HG02973 (cell line): Measurements from ENCODE around the gene IFIT1B.
"Not testable (repeated sequence)": the region's sequence is repeated elsewhere in the genome, so short reads cannot be mapped to it uniquely, and the experiment has no call there.

ENCODE experiments used
- ATAC-seq: cut with Tn5 transposase; IDR thresholded peaks from one replicate; pipeline ENCODE4 v1.9.1; 2021; ENCODE audit warnings: moderate library complexity; ENCODE audit not compliant: unreplicated experiment

Gene IFIT1B

DNA sequence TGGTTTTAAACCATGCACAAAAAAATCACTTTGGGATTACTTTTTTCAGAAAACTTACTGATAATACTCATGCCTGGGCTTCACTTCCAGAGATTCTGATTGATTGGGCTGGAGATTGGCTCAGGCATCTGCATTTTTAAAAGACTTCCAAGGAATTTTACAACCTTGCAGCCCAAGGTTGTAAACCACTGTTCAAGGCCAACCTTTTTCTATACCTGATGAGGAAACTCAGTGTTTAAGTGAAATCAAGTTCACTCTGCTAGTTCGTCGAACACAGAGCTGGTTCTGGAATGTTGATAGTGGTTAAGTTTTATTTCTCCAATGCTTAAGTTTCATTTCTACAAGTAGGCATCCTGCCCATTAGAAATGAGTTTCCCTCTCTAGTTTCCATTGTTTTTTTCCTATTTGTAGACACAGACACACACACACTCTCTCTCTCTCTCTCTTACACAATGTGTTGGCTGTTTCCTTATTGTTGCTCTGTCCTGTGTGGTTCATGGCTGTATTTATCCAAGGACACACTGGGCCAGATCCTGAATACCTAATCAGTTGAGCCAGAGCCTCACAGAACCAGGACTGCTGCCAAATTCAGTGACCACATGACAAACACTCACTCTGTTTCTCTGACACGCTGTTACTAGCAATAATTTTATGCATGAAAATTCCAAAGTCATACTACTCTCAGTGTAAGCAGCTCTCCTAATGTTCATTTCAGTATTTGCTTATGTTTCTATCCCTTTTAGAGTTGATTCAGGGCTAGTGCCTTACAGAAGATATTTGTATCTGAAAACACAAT, 3.7 kb upstream of the IFIT1B start:
- no peak for ATAC-seq

GRCh38 chr10:89374713-89375141, 3.1 kb upstream of the IFIT1B start:
- no peak for ATAC-seq

GRCh38 chr10:89379103-89379502, 1.2 kb downstream of the IFIT1B start:
- ATAC-seq: no peak

- ATAC-seq: no peak
These were observed 4.9 kb downstream of the IFIT1B start for GRCh38 chr10:89382757-89383156.

DNA sequence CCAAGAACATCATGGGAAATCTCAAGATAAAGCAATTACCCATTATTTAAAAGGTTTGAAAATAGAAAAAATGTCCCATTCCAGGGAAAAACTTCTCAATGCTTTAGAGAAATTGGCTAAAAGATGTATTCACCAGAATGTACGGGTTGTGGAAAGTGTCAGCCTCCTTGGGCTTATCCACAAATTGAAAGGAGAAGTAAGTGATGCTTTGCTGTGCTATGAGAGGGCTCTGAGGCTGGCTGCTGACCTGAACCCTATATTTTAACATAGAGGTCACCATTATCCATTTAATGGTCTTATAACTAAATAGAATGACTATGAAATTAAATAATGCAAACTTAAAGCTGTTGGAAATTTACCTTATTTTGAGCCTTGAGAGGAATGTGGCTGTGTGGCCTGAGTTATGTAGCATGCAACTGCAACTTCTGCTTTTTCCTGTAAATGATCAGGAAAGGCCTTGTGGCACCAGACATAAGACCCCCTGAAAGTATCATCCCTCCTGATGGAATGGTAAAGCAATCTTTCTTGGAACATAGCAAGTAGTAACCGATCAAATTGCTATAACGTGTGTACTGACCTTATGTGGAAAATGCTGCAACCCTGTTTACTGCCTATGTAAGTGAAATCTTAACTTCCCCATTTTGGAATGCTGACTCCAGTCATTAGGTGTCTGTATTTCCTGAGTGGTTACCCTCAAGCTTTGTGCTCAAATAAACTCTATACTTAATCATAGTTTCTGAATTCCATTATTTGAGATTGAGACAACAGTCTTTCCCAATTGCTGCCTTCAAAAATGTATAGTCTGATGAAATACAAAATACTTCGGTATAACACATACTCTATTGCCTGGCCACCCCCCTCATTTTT, 6.9 kb downstream of the IFIT1B start:
- ATAC-seq: no peak

DNA sequence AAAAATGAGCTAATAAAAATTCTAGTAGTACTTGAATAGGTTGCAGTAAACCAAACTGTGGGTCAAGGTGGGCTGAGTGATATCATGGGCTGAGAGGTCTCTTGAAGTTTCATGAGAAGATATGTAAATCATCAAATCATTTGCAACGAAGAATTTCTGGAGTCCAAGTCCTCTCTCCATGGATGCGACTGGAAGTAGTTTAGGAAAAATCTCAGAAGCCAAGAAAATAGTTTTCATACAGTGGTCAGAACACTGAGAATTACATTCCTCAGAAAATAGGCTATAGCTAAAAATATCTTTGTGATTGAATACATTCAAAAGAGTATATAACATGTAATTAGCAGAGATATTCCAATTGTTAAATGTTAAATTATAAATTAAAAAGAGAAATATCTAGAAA, 10.9 kb downstream of the IFIT1B start:
- no peak for ATAC-seq

DNA sequence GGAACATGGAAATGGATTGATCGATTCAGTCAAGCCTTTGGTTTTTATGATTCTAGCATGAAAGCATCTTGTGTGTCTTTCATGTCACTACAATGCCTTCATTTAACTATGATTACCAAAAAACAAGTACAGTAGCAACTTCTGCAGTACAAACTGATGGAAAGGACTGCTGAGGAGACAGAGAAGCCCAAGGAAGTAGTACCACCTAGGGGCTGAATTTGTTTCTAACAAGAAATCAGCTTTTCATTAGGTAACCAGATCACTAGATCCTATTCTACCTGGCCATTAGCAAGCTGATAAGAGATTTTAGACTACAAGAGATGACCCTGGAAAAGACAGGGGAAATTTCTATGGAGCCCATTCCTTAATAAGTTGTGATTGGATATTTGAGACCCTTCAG, 11.4 kb downstream of the IFIT1B start:
- ATAC-seq: no peak

GRCh38 chr10:89390476-89391225, 12.8 kb downstream of the IFIT1B start:
- no peak for ATAC-seq

GRCh38 chr10:89391226-89391576, 13.3 kb downstream of the IFIT1B start:
- not testable (repeated sequence) for ATAC-seq

DNA sequence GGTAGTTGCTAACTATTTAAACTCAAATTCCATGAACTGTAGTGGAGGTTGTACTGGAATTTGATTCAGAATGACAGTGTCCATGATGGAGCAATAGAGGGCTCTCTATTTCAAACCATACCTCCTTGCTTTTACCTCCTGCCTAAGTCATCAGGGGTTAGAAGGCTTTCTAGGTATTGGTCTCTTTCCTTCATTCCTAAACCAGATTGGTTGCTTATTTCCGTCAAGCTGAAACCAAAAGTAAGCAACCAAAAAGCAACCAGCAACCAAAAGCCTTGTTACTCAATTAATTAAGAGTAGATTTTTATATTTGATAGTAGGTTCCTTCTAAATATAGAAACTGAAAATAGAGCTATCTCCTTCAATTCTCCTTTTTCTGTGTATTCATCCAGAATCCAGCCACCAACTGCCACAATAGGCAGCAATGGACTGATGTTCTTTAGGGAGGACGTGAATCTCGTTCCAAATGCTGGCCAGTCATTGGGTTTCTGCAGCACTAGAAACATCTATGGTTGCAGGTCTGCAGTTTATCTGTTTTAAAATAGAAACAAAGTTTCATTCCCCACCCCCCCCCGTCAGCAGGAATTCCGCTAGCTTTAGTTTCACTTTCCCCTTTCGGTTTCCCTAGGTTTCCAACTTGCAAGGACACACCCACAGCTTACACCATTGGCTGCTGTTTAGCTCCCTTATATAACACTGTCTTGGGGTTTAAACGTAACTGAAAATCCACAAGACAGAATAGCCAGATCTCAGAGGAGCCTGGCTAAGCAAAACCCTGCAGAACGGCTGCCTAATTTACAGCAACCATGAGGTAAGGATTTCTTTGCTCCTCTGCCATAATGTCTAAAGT, 14.3 kb downstream of the IFIT1B start, which contains the start of gene IFIT1:
Gene IFIT1 (plus strand): TSS at position 717 of the 850 bp plus-strand sequence. CDS start 90 bp downstream, at position 807.
- ATAC-seq: peak; percentile 68

DNA sequence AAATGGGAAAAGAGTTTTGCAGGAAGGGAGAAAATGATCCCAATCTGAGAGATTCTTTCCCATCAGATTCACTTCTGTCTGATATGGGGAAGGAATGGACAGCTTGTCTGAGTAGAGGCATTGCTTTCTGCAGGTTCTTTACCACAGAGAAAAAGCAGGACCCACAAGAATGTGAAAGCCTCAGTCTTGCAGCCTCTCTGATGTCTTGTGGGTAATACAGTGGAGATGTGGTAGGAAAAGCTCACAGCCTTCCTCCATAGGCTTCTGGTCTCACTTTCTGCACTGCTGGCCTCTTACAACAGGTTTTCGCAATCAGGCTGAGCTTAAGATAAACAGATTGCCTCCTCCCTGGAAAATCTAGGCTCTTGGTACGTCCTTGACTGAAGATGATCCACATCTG, 15.1 kb downstream of the IFIT1B start:
- ATAC-seq: peak; percentile 42

DNA sequence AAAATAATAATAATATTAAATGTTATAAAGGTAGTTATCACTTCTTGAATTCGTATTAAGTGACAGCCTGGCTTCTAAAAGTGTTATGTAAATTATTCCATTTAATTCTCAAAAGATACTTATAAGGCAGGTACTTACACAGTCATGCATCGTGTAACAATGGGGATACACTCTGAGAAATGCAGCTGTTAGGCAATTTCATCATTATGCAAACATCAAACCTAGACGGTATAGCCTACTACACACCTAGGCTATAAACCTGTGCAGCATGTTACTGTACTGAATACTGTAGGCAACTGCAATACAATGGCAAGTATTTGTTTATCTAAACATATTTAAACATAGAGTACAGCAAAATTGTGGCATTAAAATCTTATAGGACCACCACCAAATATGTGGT, 16.0 kb downstream of the IFIT1B start:
- ATAC-seq: no peak

DNA sequence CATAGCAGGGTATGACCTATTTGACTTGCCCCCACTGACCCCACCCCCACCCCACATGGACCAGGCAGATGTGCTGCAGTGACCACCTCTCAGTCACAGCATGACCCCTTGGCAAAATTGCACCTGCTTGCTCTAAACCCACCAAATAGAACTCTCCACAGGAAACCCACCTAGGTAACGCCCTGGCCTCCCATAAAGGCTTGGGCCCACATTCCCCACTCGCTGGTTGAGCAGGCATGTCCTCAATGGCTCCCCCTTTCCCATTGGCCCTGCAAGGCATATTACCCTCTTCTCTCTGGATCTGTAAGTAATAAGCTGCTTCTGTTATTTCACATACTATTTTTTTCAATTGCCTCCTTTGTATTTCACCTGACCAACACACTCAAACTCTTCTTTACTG, 17.3 kb downstream of the IFIT1B start:
- ATAC-seq: no peak

- ATAC-seq: no peak
These were observed 20.3 kb downstream of the IFIT1B start for GRCh38 chr10:89398003-89398749.

- no peak for ATAC-seq
These were observed 22.1 kb downstream of the IFIT1B start for GRCh38 chr10:89399956-89400355.

- ATAC-seq: no peak
These were observed 25.2 kb downstream of the IFIT1B start for GRCh38 chr10:89403043-89403442.

DNA sequence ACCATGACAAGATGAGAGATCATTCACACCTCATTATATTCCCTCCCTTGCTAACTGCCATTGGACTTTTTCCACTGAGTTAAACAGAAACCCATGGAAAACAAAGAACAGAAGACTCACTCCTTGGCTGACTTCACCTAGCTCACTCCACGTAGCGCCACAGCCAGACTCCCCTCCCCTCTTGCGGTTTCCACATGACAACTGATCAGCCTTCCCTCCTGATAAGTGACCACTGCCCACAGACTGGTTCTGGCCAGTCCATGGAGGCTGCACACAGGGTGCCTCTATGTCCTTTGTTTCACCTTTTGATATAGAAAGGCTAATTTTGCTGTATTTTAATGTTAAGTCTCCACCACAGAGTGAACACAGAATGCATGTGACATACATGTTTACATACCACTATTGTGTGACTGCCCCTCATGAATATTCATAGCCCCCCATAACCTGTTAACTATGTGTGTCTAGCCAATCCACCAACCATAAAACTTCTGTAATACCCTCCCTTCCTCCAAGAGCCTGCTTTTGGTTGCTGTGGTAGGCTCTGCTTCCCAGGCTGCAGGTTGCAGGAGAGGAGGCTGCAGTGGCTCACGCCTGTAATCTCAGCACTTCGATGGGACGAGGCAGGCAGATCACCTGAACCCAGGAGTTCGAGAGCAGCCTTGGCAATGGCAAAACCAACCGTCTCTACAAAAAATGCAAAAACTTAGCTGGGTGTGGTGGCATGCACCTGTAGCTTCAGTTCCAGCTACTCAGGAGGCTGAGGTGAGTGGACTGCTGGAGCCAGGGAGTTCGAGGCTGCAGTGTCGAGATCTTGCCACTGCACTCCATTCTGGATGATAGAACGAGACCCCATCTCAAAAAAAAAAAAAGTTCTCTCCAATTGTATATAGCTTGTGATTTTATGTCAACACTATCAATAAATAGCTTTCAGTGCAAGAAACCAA, 26.5 kb downstream of the IFIT1B start:
- ATAC-seq: no peak

DNA sequence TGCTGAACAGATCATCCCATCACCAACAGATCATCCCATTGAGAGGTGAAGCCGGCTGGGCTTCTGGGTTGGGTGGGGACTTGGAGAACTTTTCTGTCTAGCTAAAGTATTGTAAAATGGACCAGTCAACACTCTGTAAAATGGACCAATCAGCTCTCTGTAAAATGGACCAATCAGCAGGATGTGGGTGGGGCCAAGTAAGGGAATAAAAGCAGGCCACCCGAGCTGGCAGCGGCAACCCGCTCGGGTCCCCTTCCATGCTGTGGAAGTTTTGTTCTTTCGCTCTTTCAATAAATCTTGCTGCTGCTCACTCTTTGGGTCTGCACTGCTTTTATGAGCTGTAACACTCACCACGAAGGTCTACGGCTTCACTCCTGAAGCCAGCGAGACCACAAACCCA, 28.3 kb downstream of the IFIT1B start:
- ATAC-seq: not testable (repeated sequence)

DNA sequence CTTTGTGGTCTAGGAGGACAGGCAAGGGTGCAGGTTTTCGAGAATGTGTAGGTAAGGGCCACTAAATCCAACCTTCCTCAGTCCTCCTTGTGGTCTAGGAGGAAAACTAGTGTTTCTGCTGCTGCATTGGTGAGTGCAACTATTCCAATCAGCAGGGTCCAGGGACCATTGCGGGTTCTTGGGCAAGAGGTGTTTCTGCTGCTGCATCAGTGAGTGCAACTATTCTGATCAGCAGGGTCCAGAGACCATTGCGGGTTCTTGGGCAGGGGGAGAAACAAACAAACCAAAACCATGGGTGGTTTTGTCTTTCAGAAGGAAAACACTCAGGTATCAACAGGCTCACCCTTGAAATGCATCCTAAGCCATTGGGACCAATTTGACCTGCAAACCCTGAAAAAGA, 29.9 kb downstream of the IFIT1B start:
- not testable (repeated sequence) for ATAC-seq
